Stimulated activated naive CD8-positive, alpha-beta T cell treated with anti-CD3 and anti-CD28 coated beads, Interleukin-15, Interleukin-2, amounts not matched to agents 100 U/mL and 50 U/mL, for 24 hours (primary cell): ENCODE results near the gene ABCA3.

ENCODE experiments used
- ATAC-seq: fragments of 150-1000 bp; cut with Tn5 transposase; one replicate; pipeline ENCODE4 v1.10.0; 2021
- DNase-seq: peaks from one replicate; pipeline ENCODE4 v3.0.0; 2021

ABCA3 gene

GRCh38 chr16:2350500-2350899, 10.0 kb upstream of the ABCA3 start:
- DNase-seq, result no peak
- no peak for ATAC-seq

GRCh38 chr16:2343211-2343610, 2.7 kb upstream of the ABCA3 start:
- DNase-seq (no peak), ATAC-seq (no peak)

GRCh38 chr16:2341456-2342447, 1.2 kb upstream of the ABCA3 start:
- ATAC-seq (no peak), DNase-seq (no peak)

- DNase-seq, result peak; percentile 54
- ATAC-seq, result peak; percentile 20
Observed at GRCh38 chr16:2339521-2340484, 725 bp downstream of the ABCA3 start.

GRCh38 chr16:2337431-2338296, 2.9 kb downstream of the ABCA3 start:
- DNase-seq (no peak), ATAC-seq (no peak)

GRCh38 chr16:2335286-2335895, 5.1 kb downstream of the ABCA3 start:
- ATAC-seq, result no peak

GRCh38 chr16:2333772-2334379, 6.7 kb downstream of the ABCA3 start:
- ATAC-seq, result no peak
- no peak for DNase-seq

More at GRCh38 chr16:2335286-2335895, 5.1 kb downstream of the ABCA3 start:
- DNase-seq, result no peak

GRCh38 chr16:2333231-2333630, 7.3 kb downstream of the ABCA3 start:
- no peak for DNase-seq
- ATAC-seq, result no peak

GRCh38 chr16:2331931-2332267, 8.6 kb downstream of the ABCA3 start:
- ATAC-seq (no peak), DNase-seq (no peak)

- ATAC-seq (no peak), DNase-seq (no peak)
Observed at GRCh38 chr16:2331199-2331930, 9.2 kb downstream of the ABCA3 start.

GRCh38 chr16:2329532-2329931, 11.0 kb downstream of the ABCA3 start:
- no peak for ATAC-seq
- no peak for DNase-seq

- DNase-seq (no peak), ATAC-seq (no peak)
Observed at GRCh38 chr16:2328428-2328827, 12.1 kb downstream of the ABCA3 start.

- ATAC-seq (no peak), DNase-seq (no peak)
Observed at GRCh38 chr16:2326191-2326590, 14.3 kb downstream of the ABCA3 start.

GRCh38 chr16:2325791-2326190, 14.7 kb downstream of the ABCA3 start:
- no peak for DNase-seq
- no peak for ATAC-seq

GRCh38 chr16:2325181-2325580, 15.3 kb downstream of the ABCA3 start:
- DNase-seq (no peak), ATAC-seq (no peak)

- DNase-seq, result no peak
- ATAC-seq, result no peak
Observed at GRCh38 chr16:2324296-2324859, 16.1 kb downstream of the ABCA3 start.

- no peak for ATAC-seq
- no peak for DNase-seq
Observed at GRCh38 chr16:2323701-2324100, 16.8 kb downstream of the ABCA3 start.

- no peak for DNase-seq
- no peak for ATAC-seq
Observed at GRCh38 chr16:2319606-2320005, 20.9 kb downstream of the ABCA3 start.

- ATAC-seq, result no peak
Observed at GRCh38 chr16:2317231-2318020, 23.1 kb downstream of the ABCA3 start.

More at GRCh38 chr16:2317231-2318020, 23.1 kb downstream of the ABCA3 start:
- no peak for DNase-seq
